Measurements from ENCODE around the gene LDB3.

GRCh38 chr10:86744067-86744725, 75.9 kb downstream of the LDB3 start:
- no peak for TF ChIP-seq ZNF384 (IDR thresholded peaks at IDR 0.05)
- no peak for TF ChIP-seq FOXK2 (IDR thresholded peaks at IDR 0.05)
- TF ChIP-seq SUZ12 (IDR thresholded peaks at IDR 0.05), result no peak

All from HEK293T (cell line).